Heart right ventricle (tissue), 16 donors: ENCODE data around the gene MRPL1. TPM values are rescaled to one million over a fixed set of nuclear protein-coding genes. Genes with fewer than 3 reads are reported as not detected.

Experiments
- ATAC-seq, 8 donors: fragments of 200-7000 bp; cut with Tn5 transposase; one replicate each; pipeline ENCODE4 v1.9.1; 2020; ENCODE audit warnings: mild to moderate bottlenecking in 8 of 8, moderate library complexity in 8 of 8, moderate number of reproducible peaks in 1 of 8
- DNase-seq, 2 donors: peaks; one replicate each; pipeline ENCODE4 v3.0.0-alpha.2; 2020
- H3K27ac ChIP-seq, 10 donors: fragments of 200-600 bp; sonication (generic) in 2 of 10; one replicate each; pipeline versions ENCODE4 v1.5.0 to v1.8.0; 2020 to 2022; ENCODE audit warnings: mild to moderate bottlenecking in 3 of 10
- H3K27me3 ChIP-seq, 7 donors: fragments of 200-600 bp; one replicate each; pipeline ENCODE4 v1.8.0; 2021 to 2022; ENCODE audit warnings: mild to moderate bottlenecking in 2 of 7
- H3K36me3 ChIP-seq, 9 donors: fragments of 200-600 bp; sonication (generic) in 1 of 9; one replicate each; pipeline versions ENCODE4 v1.5.0 to v1.8.0; 2020 to 2022; ENCODE audit warnings: mild to moderate bottlenecking in 2 of 9
- H3K4me1 ChIP-seq, 9 donors: fragments of 200-600 bp; sonication (generic) in 1 of 9; one replicate each; pipeline versions ENCODE4 v1.5.0 to v1.8.0; 2020 to 2022; ENCODE audit warnings: mild to moderate bottlenecking in 4 of 9
- H3K4me3 ChIP-seq, 10 donors: fragments of 200-600 bp; sonication (generic) in 2 of 10; one replicate each; pipeline versions ENCODE4 v1.5.0 to v1.8.0; 2020 to 2022; ENCODE audit warnings: mild to moderate bottlenecking in 7 of 10, moderate library complexity in 2 of 10
- H3K9me3 ChIP-seq, 11 donors: fragments of 200-600 bp in 10 of 11; sonication (generic) in 2 of 11; one replicate each; pipeline versions ENCODE4 v1.5.0 to v1.8.0; 2013 to 2022; ENCODE audit warnings: mild to moderate bottlenecking in 2 of 11, control low read depth in 1 of 11, moderate library complexity in 1 of 11
- WGBS, 2 donors: extraction: QIAGEN DNeasy Blood & Tissue Kit; methylation state at CpG; one replicate each; pipeline ENCODE4 v1.1.7; 2013; ENCODE audit warnings: inconsistent platforms in 1 of 2; 5-methylcytosine and 5-hydroxymethylcytosine counted together
- intact Hi-C, 10 donors: fragments of 100-400 bp; cut with DNase I; formaldehyde crosslinking; loops; one replicate each; pipeline versions ENCODE4 v1.11.1 to v1.14.2; 2022
- polyA plus RNA-seq, 2 donors: library from polyadenylated mRNA; stranded (reverse); fragments of 200-250 nt; gene quantifications; one replicate each; pipeline ENCODE4 v1.2.3, GENCODE V29; 2013
- total RNA-seq, 10 donors: library from RNA; stranded (reverse); fragmentation: NEBNext Ultra II Directional in 3 of 10; extraction: Animal tissue kit (Norgen Biotek cat#: 25700) in 3 of 10; gene quantifications; one replicate each; pipeline versions ENCODE4 v1.2.1 to v1.2.4, GENCODE V29; 2021 to 2023
- TF ChIP-seq, protein P1 (sequence below), 9 donors: fragments of 200-600 bp; sonication (generic) in 2 of 9; IDR thresholded peaks; one replicate each; pipeline versions ENCODE4 v1.5.0 to v1.8.0; 2021 to 2022; ENCODE audit warnings: antibody characterized with exemption in 9 of 9, mild to moderate bottlenecking in 5 of 9, moderate library complexity in 1 of 9
- donor health status: Arrhythmogenic right ventricular cardiomyopathy.
- donor health status: ischemic (EF 13 %, LVEDD 7.1; RV severe dilation, severe dysfunction).
- donor health status: healthy with polysubstance abuse.
- donor health status: DM: no; HTN: yes; CAD: no.
- donor health status: DM: no; HTN: no; CAD: no.
- donor health status: ischemic (EF 25% LVEDD 6.9; RV normal size, moderate dysfunction).
- donor health status: ischemic (EF 25% LVEDD 5.7; RV mildly dilated, moderate dysfunction).
- donor health status: healthy.
- donor health status: DM: yes; HTN: yes; CAD: no.
- donor health status: Ischemic cardiomyopathy.
- donor health status: ischemic (EF 35%, LVEDD 5.7; RV mildly dilated, moderate dysfunction).
- donor health status: nonischemic (EF 11% LVEDD 7.7; RV severe dilation, severe dysfunction).
- donor health status: DM: yes; HTN: yes; CAD: no.
- donor health status: PGD.
- donor health status: ischemic (EF 29% LVEDD 5.4; RV normal size, mild dysfunction).
- donor health status: nonischemic (EF 23%, LVEDD 6.1; RV moderate dilation, normal function).

Gene MRPL1
- total and polyA plus RNA-seq, 12 donors: 29.1 to 57.6 (median 45.8) TPM

DNA sequence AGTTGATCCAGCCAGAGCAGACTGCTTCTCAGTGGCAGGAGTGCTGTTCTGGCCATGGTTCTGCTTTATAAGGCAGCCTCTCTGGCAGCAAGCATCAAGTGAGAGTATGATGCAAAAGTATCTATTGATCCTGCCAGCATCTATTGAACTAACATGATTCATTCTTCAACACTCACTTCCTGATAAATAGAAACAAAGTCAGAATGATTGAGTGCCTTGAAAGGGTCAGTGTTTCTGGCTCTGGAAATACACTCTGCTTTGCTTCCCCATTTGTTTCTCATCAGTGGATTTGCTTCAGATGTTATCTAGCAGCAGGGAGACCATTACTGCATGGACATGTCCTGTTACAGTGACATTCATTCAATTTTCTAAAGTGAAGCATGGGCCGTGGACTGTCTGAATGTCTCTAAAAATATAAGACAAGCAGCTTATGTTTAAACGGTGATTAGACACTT, 128.3 kb downstream of the MRPL1 start:
- H3K9me3 ChIP-seq: no peaks in the 10 kb centered on the region
- intact Hi-C loops: loop anchor here in 5 of 10 donors (10.0 kb wide), 2 partner anchors 64 to 524 kb away; partner anchors contain the start of gene FRAS1 (in 1 of the 5)
- H3K4me1 ChIP-seq: peaks cover 0 to 4% (median 0%) of the 10 kb centered on the region in 9 donors
- DNase-seq (no peak), ATAC-seq (no peak)
- no peaks in the 10 kb centered on the region for H3K27me3 ChIP-seq
- TF ChIP-seq, protein P1, sequence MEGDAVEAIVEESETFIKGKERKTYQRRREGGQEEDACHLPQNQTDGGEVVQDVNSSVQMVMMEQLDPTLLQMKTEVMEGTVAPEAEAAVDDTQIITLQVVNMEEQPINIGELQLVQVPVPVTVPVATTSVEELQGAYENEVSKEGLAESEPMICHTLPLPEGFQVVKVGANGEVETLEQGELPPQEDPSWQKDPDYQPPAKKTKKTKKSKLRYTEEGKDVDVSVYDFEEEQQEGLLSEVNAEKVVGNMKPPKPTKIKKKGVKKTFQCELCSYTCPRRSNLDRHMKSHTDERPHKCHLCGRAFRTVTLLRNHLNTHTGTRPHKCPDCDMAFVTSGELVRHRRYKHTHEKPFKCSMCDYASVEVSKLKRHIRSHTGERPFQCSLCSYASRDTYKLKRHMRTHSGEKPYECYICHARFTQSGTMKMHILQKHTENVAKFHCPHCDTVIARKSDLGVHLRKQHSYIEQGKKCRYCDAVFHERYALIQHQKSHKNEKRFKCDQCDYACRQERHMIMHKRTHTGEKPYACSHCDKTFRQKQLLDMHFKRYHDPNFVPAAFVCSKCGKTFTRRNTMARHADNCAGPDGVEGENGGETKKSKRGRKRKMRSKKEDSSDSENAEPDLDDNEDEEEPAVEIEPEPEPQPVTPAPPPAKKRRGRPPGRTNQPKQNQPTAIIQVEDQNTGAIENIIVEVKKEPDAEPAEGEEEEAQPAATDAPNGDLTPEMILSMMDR (IDR thresholded peaks at IDR 0.05): no peak
- H3K27ac ChIP-seq: no peak overlapping the region
- H3K4me3 ChIP-seq: no peak overlapping the region
- H3K36me3 ChIP-seq: no peaks in the 10 kb centered on the region
- 60 to 68% methylated on average over 2 of the region's 2 CpGs for WGBS, 2 donors

DNA sequence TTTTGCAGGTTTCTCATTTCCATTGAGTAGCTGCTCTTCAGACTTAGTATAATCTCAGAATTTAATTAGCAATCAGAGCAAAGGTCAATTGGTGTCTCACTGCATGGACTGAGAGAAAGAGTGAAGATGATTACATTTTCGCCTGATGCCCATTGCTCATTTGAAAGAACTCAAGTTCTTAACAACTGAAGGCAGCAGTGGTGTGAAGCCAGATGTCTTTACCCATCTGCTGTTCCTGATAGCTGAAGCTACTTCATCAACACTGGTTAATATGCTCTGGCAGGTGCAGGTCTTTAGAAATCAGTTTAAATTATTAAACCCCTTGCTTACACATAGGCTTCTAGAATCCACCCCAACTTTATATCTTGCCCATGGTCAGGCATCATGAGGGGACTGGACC, 130.0 kb downstream of the MRPL1 start:
- ATAC-seq (no peak), DNase-seq (no peak)
- H3K4me3 ChIP-seq: no peak overlapping the region
- TF ChIP-seq, protein P1 (IDR thresholded peaks at IDR 0.05): no peak
- no peak overlapping the region for H3K27ac ChIP-seq
- intact Hi-C loops: loop anchor here in 5 of 10 donors (10.0 kb wide), 2 partner anchors 62 to 522 kb away; partner anchors contain the start of gene FRAS1 (in 1 of the 5)
- WGBS, 2 donors: 88 to 90% methylated on average over 1 of the region's 1 CpG
- peaks cover 0 to 4% (median 0%) of the 10 kb centered on the region in 9 donors for H3K4me1 ChIP-seq
- H3K9me3 ChIP-seq: no peaks in the 10 kb centered on the region
- no peaks in the 10 kb centered on the region for H3K36me3 ChIP-seq
- H3K27me3 ChIP-seq: no peaks in the 10 kb centered on the region

DNA sequence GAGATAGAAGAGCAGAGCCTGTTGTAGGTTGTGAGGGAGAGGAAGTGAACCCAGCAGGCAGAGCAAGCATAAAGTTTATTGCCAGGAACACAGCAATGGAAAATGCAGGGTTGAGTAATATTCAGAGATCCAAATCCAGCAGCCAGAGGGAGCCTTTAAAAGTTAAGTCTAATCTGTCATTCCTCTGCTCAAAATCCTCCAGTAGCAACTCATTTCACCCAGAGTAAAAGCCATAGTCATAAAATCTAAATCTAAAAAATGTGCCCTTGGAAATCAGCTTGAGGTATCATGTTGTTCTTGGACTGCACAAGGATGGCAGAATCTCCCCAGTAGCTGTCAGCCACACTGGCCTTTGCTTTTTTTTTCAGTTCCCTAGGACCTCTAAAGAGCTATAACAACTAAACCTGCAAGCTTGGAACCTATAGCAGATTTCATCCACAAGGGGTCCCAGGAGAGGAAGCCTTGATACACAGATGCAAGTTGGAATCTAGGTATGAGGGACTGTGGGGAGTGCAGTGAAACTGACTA, 131.6 kb downstream of the MRPL1 start:
- H3K4me3 ChIP-seq: no peak overlapping the region
- ATAC-seq: peak in 7 of 8 donors; percentile 51 to 75 (median 71)
- H3K4me1 ChIP-seq: peaks cover 0 to 4% (median 0%) of the 10 kb centered on the region in 9 donors
- no peaks in the 10 kb centered on the region for H3K9me3 ChIP-seq
- intact Hi-C loops: loop anchor here in 5 of 10 donors (10.0 kb wide), 2 partner anchors 61 to 521 kb away; partner anchors contain the start of gene FRAS1 (in 1 of the 5)
- no peaks in the 10 kb centered on the region for H3K27me3 ChIP-seq
- H3K36me3 ChIP-seq: no peaks in the 10 kb centered on the region
- peak in 1 of 2 donors; percentile 11 for DNase-seq
- TF ChIP-seq, protein P1 (IDR thresholded peaks at IDR 0.05): peak in 8 of 9 donors; percentile 9 to 65 (median 55)
- H3K27ac ChIP-seq: no peak overlapping the region

DNA sequence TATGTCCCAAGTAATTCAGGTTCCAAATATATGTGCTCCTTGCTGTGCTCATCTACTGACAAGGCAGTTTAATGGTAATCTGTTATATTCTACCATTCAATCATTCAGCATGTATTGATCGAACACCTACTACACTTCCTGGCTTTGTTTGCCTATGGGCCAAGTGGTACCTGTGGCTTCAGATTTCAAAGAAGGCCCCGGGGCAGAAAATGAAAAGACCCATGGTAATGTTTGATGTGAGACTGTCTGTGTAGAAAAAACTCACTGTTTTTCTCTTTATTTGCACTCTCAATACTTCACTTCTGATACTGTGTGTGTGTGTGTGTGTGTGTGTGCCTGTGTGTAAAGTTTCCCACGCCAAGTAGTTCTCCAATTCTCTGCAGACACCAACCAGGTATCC, 133.4 kb downstream of the MRPL1 start:
- ATAC-seq (no peak), DNase-seq (no peak)
- Histone ChIP-seq H3K4me1 (peaks cover 0 to 4% (median 0%) of the 10 kb centered on the region in 9 donors), H3K27me3 (no peaks in the 10 kb centered on the region), H3K4me3 (no peak overlapping the region), H3K9me3 (no peaks in the 10 kb centered on the region), H3K27ac (no peak overlapping the region), H3K36me3 (no peaks in the 10 kb centered on the region)
- TF ChIP-seq, protein P1 (IDR thresholded peaks at IDR 0.05): no peak
- intact Hi-C loops: loop anchor here in 5 of 10 donors (10.0 kb wide), 2 partner anchors 59 to 519 kb away; partner anchors contain the start of gene FRAS1 (in 1 of the 5)
- WGBS, 2 donors: 47 to 63% methylated on average over 3 of the region's 3 CpGs
